Measurements from ENCODE around the gene EPHA2.

The EPHA2 gene

GRCh38 chr1:16129316-16129715, 26.6 kb downstream of the EPHA2 start:
- DNase-seq, result no peak
- intact Hi-C loops (cut with DNase I), result no loop called here

- intact Hi-C loops (cut with DNase I), result no loop called here
- peak in 3 of 42 donors; percentile 27 to 62 (median 60) for DNase-seq
Observed at GRCh38 chr1:16128338-16128741, 27.5 kb downstream of the EPHA2 start.

- intact Hi-C loops (cut with DNase I), result no loop called here
- DNase-seq, result no peak
Observed at GRCh38 chr1:16127676-16128337, 28.1 kb downstream of the EPHA2 start.

- DNase-seq, result no peak
- intact Hi-C loops (cut with DNase I), result no loop called here
Observed at GRCh38 chr1:16126743-16127515, 28.9 kb downstream of the EPHA2 start.

GRCh38 chr1:16126160-16126559, 29.7 kb downstream of the EPHA2 start:
- intact Hi-C loops (cut with DNase I), result no loop called here
- no peak for DNase-seq

GRCh38 chr1:16125483-16125882, 30.4 kb downstream of the EPHA2 start:
- no peak for DNase-seq

GRCh38 chr1:16125088-16125470, 30.8 kb downstream of the EPHA2 start:
- intact Hi-C loops (cut with DNase I), result no loop called here
- DNase-seq, result no peak

More at GRCh38 chr1:16125483-16125882, 30.4 kb downstream of the EPHA2 start:
- intact Hi-C loops (cut with DNase I), result no loop called here

GRCh38 chr1:16124377-16125087, 31.3 kb downstream of the EPHA2 start:
- intact Hi-C loops (cut with DNase I), result no loop called here
- no peak for DNase-seq

GRCh38 chr1:16122916-16123315, 33.0 kb downstream of the EPHA2 start:
- DNase-seq, result peak in 5 of 42 donors; percentile 21 to 51 (median 42)
- intact Hi-C loops (cut with DNase I), result no loop called here

GRCh38 chr1:16122350-16122881, 33.5 kb downstream of the EPHA2 start:
- DNase-seq, result no peak
- intact Hi-C loops (cut with DNase I), result no loop called here

- intact Hi-C loops (cut with DNase I), result no loop called here
- DNase-seq, result no peak
Observed at GRCh38 chr1:16120940-16121410, 34.9 kb downstream of the EPHA2 start.

GRCh38 chr1:16120407-16120806, 35.5 kb downstream of the EPHA2 start:
- intact Hi-C loops (cut with DNase I), result no loop called here
- no peak for DNase-seq

- intact Hi-C loops (cut with DNase I), result no loop called here
- no peak for DNase-seq
Observed at GRCh38 chr1:16119926-16120325, 35.9 kb downstream of the EPHA2 start.

GRCh38 chr1:16119504-16119903, 36.4 kb downstream of the EPHA2 start:
- DNase-seq, result peak in 2 of 42 donors; percentile 17 to 30
- intact Hi-C loops (cut with DNase I), result no loop called here

- intact Hi-C loops (cut with DNase I), result no loop called here
- peak in 1 of 42 donors; percentile 23 for DNase-seq
Observed at GRCh38 chr1:16118706-16119105, 37.2 kb downstream of the EPHA2 start.

GRCh38 chr1:16117936-16118335, 37.9 kb downstream of the EPHA2 start:
- intact Hi-C loops (cut with DNase I), result no loop called here
- no peak for DNase-seq

GRCh38 chr1:16117369-16117768, 38.5 kb downstream of the EPHA2 start:
- DNase-seq, result no peak
- intact Hi-C loops (cut with DNase I), result no loop called here

- intact Hi-C loops (cut with DNase I), result no loop called here
- DNase-seq, result no peak
Observed at GRCh38 chr1:16116625-16117024, 39.2 kb downstream of the EPHA2 start.

GRCh38 chr1:16116002-16116401, 39.9 kb downstream of the EPHA2 start:
- intact Hi-C loops (cut with DNase I), result no loop called here

GRCh38 chr1:16115468-16115983, 40.3 kb downstream of the EPHA2 start:
- DNase-seq, result no peak
- intact Hi-C loops (cut with DNase I), result no loop called here

More at GRCh38 chr1:16116002-16116401, 39.9 kb downstream of the EPHA2 start:
- DNase-seq, result no peak
